Nephron (organoid): ENCODE data around the gene TGFA.

ENCODE experiments used
- H3K27ac Mint-ChIP-seq, 3 experiments: 2 replicates each; pipeline ENCODE4 v1.8.0; 2020; ENCODE audit warnings: mixed read lengths in 3 of 3, mild to moderate bottlenecking in 2 of 3, moderate library complexity in 1 of 3
- H3K27me3 Mint-ChIP-seq: 2 replicates; pipeline ENCODE4 v1.8.0; 2021; ENCODE audit warnings: low read depth, mild to moderate bottlenecking, moderate library complexity, mixed read lengths
- H3K36me3 Mint-ChIP-seq: 2 replicates; pipeline ENCODE4 v1.8.0; 2020; ENCODE audit warnings: low read depth, mixed read lengths
- H3K4me1 Mint-ChIP-seq: 2 replicates; pipeline ENCODE4 v1.8.0; 2020; ENCODE audit warnings: mixed read lengths
- H3K4me3 Mint-ChIP-seq, 3 experiments: 2 replicates each; pipeline ENCODE4 v1.8.0; 2020; ENCODE audit warnings: mild to moderate bottlenecking in 3 of 3, mixed read lengths in 3 of 3, moderate library complexity in 2 of 3
- H3K9me3 Mint-ChIP-seq: 2 replicates; pipeline ENCODE4 v1.8.0; 2020; ENCODE audit warnings: mixed read lengths
- CTCF ChIP-seq, 3 experiments: fragments of 200-600 bp; sonication (generic); IDR thresholded peaks; one replicate each; pipeline ENCODE4 v1.5.0; 2021; ENCODE audit warnings: antibody characterized with exemption in 3 of 3; ENCODE audit not compliant: unreplicated experiment in 3 of 3

Gene TGFA

GRCh38 chr2:70450641-70451250, 102.9 kb downstream of the TGFA start:
- no peak overlapping the region for H3K27ac Mint-ChIP-seq
- no peaks in the 10 kb centered on the region for H3K4me1 Mint-ChIP-seq
- no peaks in the 10 kb centered on the region for H3K27me3 Mint-ChIP-seq

GRCh38 chr2:70448041-70448440, 105.6 kb downstream of the TGFA start:
- H3K4me1 Mint-ChIP-seq: no peaks in the 10 kb centered on the region
- no peak for TF ChIP-seq CTCF (IDR thresholded peaks at IDR 0.05; ENCODE audit: unreplicated experiment in 3 of 3)
- H3K36me3 Mint-ChIP-seq: no peaks in the 10 kb centered on the region
- H3K9me3 Mint-ChIP-seq: no peaks in the 10 kb centered on the region
- H3K4me3 Mint-ChIP-seq: no peak overlapping the region
- H3K27me3 Mint-ChIP-seq: no peaks in the 10 kb centered on the region
- no peak overlapping the region for H3K27ac Mint-ChIP-seq

More at GRCh38 chr2:70450641-70451250, 102.9 kb downstream of the TGFA start:
- H3K4me3 Mint-ChIP-seq: no peak overlapping the region
- TF ChIP-seq CTCF (IDR thresholded peaks at IDR 0.05; ENCODE audit: unreplicated experiment in 3 of 3): no peak
- H3K36me3 Mint-ChIP-seq: no peaks in the 10 kb centered on the region
- no peaks in the 10 kb centered on the region for H3K9me3 Mint-ChIP-seq

- no peak for TF ChIP-seq CTCF (IDR thresholded peaks at IDR 0.05; ENCODE audit: unreplicated experiment in 3 of 3)
- no peak overlapping the region for H3K4me3 Mint-ChIP-seq
- no peaks in the 10 kb centered on the region for H3K36me3 Mint-ChIP-seq
- H3K4me1 Mint-ChIP-seq: no peaks in the 10 kb centered on the region
- H3K27ac Mint-ChIP-seq: no peak overlapping the region
- H3K9me3 Mint-ChIP-seq: no peaks in the 10 kb centered on the region
- H3K27me3 Mint-ChIP-seq: peaks cover 6% of the 10 kb centered on the region
These were observed 109.9 kb downstream of the TGFA start for GRCh38 chr2:70443726-70444125.

DNA sequence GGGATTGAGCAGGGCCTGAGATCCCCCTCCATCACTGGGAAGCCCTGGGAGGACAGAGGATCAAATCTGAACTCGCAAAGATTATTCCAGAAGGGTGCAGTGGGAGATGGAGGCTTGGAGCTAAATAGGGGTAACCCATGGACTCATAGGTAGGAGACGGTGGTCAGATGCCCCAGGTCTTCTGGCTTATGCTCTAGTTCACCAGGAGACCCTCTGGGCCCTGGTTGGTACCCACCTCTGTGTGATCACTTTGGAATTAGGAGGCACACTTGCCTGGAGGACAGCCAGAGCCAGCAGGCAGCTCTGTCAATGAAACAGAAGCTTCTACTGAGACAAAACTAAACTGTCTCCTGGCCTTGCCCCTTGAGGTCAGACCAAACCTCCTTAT, 110.6 kb downstream of the TGFA start:
- Mint-ChIP-seq H3K36me3 (no peaks in the 10 kb centered on the region), H3K4me3 (no peak overlapping the region), H3K4me1 (no peaks in the 10 kb centered on the region), H3K27ac (no peak overlapping the region), H3K27me3 (peaks cover 6% of the 10 kb centered on the region), H3K9me3 (no peaks in the 10 kb centered on the region)
- TF ChIP-seq CTCF (IDR thresholded peaks at IDR 0.05; ENCODE audit: unreplicated experiment in 3 of 3): no peak

DNA sequence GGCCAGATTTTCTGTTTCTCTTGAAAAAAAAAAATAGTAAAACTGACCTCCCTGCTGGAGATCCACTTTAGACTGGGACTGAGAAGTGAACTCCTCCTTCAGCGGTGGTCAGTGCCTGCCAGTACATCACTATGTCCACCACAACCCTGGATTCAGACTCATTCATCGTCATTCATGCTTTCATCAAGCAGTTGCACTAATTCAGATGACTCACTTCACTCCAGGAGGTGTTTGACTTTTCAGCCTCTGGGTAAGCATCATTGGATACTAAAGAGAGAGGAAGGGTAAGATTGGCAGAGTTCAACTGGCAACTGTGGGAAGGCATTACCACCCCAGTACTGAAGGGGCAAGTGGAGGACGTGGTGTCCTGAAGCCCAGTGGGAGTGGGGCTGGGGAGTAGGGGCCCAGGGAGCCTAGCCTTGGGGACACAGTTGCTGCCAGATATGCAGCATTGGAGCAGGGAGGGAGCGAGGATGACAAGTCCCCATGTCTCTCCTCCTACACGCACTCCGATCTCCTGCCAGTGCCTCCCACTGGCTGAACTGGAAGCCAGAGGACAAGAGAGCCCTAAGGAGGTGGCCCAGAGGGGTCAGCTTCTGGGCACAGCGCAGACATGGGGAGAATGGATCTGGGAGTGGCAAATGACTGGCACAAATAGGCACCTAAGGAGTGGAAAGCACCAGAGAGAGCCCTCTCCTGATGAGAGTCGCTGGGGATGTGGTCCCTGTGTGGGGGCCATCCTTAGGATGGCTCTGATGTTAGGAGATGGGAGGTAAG, 111.1 kb downstream of the TGFA start:
- H3K27me3 Mint-ChIP-seq: peaks cover 6% of the 10 kb centered on the region
- no peaks in the 10 kb centered on the region for H3K9me3 Mint-ChIP-seq
- no peak overlapping the region for H3K4me3 Mint-ChIP-seq
- H3K4me1 Mint-ChIP-seq: no peaks in the 10 kb centered on the region
- TF ChIP-seq CTCF (IDR thresholded peaks at IDR 0.05; ENCODE audit: unreplicated experiment in 3 of 3): no peak
- H3K36me3 Mint-ChIP-seq: no peaks in the 10 kb centered on the region
- no peak overlapping the region for H3K27ac Mint-ChIP-seq

DNA sequence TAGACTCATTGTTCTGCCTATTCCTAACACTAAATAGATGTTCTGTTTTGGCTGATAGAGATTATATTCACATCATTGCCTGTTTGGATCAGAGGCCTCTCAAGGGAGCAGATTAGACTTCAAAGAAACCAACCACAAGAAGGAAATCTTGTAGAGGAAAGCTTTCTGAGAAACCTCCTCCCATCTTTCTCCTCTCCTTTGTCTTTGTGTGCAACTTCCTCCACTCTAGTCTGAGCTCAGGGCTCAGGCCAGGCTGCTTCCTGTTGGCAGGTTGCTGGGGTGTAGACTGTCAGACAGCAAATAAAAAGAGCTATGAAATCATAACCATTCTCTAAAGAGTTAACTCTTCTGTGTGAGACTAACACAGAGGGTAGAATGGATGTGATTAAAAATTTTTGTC, 113.0 kb downstream of the TGFA start:
- Mint-ChIP-seq H3K9me3 (no peaks in the 10 kb centered on the region), H3K27me3 (peaks cover 6% of the 10 kb centered on the region), H3K4me3 (no peak overlapping the region), H3K27ac (no peak overlapping the region), H3K4me1 (no peaks in the 10 kb centered on the region), H3K36me3 (no peaks in the 10 kb centered on the region)
- TF ChIP-seq CTCF (IDR thresholded peaks at IDR 0.05; ENCODE audit: unreplicated experiment in 3 of 3): no peak
